Uterus (tissue), 2 donors: Measurements from ENCODE around the gene NPRL2.

ENCODE experiments used
- CTCF ChIP-seq, 4 experiments: fragments of 200-600 bp in 2 of 4; fragments of 450-650 bp in 2 of 4; sonication (generic) in 2 of 4; IDR thresholded peaks; one replicate each; pipeline ENCODE4 v1.5.1; 2016 to 2019; ENCODE audit warnings: antibody characterized with exemption in 4 of 4, mild to moderate bottlenecking in 2 of 4, moderate library complexity in 1 of 4
- POLR2A ChIP-seq, 2 donors: fragments of 450-650 bp; IDR thresholded peaks; one replicate each; pipeline ENCODE4 v1.6.1; 2016; ENCODE audit warnings: antibody characterized with exemption in 2 of 2, mild to moderate bottlenecking in 1 of 2, moderate library complexity in 1 of 2

- no peak for TF ChIP-seq CTCF (IDR thresholded peaks at IDR 0.05)
- TF ChIP-seq POLR2A (IDR thresholded peaks at IDR 0.05), result no peak
These were observed 14.0 kb downstream of the NPRL2 start for GRCh38 chr3:50336452-50337174.
